IMR-90 (cell line): Measurements from ENCODE around the gene CD79B.

Experiments
- CTCF ChIP-seq: conservative IDR thresholded peaks from 2 replicates; pipeline ENCODE4 v1.5.1; 2012; ENCODE audit warnings: mild to moderate bottlenecking, low read depth, low read length, improper control_type of control experiment
- POLR2A ChIP-seq: IDR thresholded peaks from 2 replicates; pipeline ENCODE4 v1.6.1; 2012; ENCODE audit warnings: mild to moderate bottlenecking, low read depth, low read length
- TF ChIP-seq, protein P1 (sequence below): fragments of 150-350 bp; IDR thresholded peaks from 2 replicates; pipeline ENCODE4 v1.6.1; 2017; ENCODE audit warnings: mild to moderate bottlenecking, antibody characterized with exemption, low read length, low read depth

DNA sequence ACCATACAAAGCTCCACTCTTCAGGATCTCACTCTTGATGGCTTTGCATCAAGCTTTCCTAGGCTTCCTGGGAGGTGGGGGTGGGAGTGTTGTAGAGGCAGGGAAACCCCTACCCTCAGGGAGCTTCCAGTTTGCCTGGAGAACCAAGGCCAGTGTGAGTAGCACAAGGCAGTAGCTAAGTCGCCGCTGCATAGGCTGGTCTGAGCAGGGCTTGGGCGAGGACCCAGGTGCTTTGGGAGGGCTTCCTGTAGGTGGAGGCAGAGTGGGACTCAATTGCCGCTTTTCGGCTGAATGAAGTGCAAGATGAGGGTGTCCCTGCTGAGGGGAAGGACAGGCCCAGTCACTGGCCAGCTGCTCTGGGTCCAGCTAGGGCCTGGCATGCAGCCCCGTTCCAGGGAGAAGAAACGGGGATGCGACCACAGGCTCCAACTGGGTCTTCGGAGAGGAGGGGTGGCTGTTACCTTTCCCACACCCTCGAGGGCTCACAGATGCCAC, 3.9 kb downstream of the CD79B start:
- no peak for TF ChIP-seq CTCF
- no peak for TF ChIP-seq POLR2A
- TF ChIP-seq, protein P1, sequence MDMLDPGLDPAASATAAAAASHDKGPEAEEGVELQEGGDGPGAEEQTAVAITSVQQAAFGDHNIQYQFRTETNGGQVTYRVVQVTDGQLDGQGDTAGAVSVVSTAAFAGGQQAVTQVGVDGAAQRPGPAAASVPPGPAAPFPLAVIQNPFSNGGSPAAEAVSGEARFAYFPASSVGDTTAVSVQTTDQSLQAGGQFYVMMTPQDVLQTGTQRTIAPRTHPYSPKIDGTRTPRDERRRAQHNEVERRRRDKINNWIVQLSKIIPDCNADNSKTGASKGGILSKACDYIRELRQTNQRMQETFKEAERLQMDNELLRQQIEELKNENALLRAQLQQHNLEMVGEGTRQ = no peak
